Osteoblast (primary cell): ENCODE results near the gene EME1. TPM values are rescaled to one million over a fixed set of nuclear protein-coding genes. Genes with fewer than 3 reads are reported as not detected.
"Not testable (repeated sequence)": the region's sequence is repeated elsewhere in the genome, so short reads cannot be mapped to it uniquely, and the experiment has no call there.

Experiments
- DNase-seq: peaks from one replicate; pipeline ENCODE4 v3.0.0; 2011; ENCODE audit warnings: low spot score, mixed read lengths; ENCODE audit not compliant: insufficient read length; ENCODE audit errors: missing footprints
- H2AFZ ChIP-seq: 2 replicates; pipeline ENCODE4 v1.6.0; 2011; ENCODE audit warnings: mild to moderate bottlenecking, low read length
- H3K27ac ChIP-seq: 2 replicates; pipeline ENCODE4 v1.5.1; 2011; ENCODE audit warnings: mild to moderate bottlenecking, low read depth, low read length, moderate library complexity
- H3K27me3 ChIP-seq: 2 replicates; pipeline ENCODE4 v1.6.0; 2012; ENCODE audit warnings: mild to moderate bottlenecking, control low read depth, inconsistent platforms, low read length, moderate library complexity; ENCODE audit not compliant: insufficient read depth
- H3K36me3 ChIP-seq: 2 replicates; pipeline ENCODE4 v1.5.1; 2011; ENCODE audit warnings: mild to moderate bottlenecking, low read length, control low read depth, moderate library complexity; ENCODE audit not compliant: insufficient read depth
- H3K4me1 ChIP-seq: 2 replicates; pipeline ENCODE4 v1.5.1; 2011; ENCODE audit warnings: mild to moderate bottlenecking, low read length, control low read depth, moderate library complexity; ENCODE audit not compliant: insufficient read depth
- H3K4me2 ChIP-seq: 2 replicates; pipeline ENCODE4 v1.6.0; 2011; ENCODE audit warnings: mild to moderate bottlenecking, low read length; ENCODE audit not compliant: insufficient read depth
- H3K4me3 ChIP-seq: fragments of 200-600 bp; sonication (generic); 3 replicates; pipeline ENCODE4 v1.5.1; 2012; ENCODE audit warnings: mild to moderate bottlenecking, low read length, inconsistent platforms; ENCODE audit not compliant: insufficient read depth
- H3K79me2 ChIP-seq: 2 replicates; pipeline ENCODE4 v1.6.0; 2012; ENCODE audit warnings: mild to moderate bottlenecking, low read length, control low read depth, inconsistent platforms; ENCODE audit not compliant: insufficient read depth
- H3K9me3 ChIP-seq: 2 replicates; pipeline ENCODE4 v1.5.1; 2011; ENCODE audit warnings: low read depth, low read length, control low read depth
- H4K20me1 ChIP-seq: 2 replicates; pipeline ENCODE4 v1.6.0; 2012; ENCODE audit warnings: mild to moderate bottlenecking, low read length, control low read depth; ENCODE audit not compliant: insufficient read depth
- CTCF ChIP-seq: IDR thresholded peaks from 2 replicates; pipeline ENCODE4 v1.5.1; 2011; ENCODE audit warnings: mild to moderate bottlenecking, low read depth, low read length, moderate library complexity; ENCODE audit errors: extremely low read depth
- total RNA-seq: library from RNA; depleted of rRNA; stranded (reverse); fragments of >200 nt; gene quantifications from 2 replicates; pipeline ENCODE4 v1.2.3, GENCODE V29; 2012

EME1 gene
- total RNA-seq, 1 donor = 0.72 TPM

GRCh38 chr17:50406578-50406977, 33.5 kb downstream of the EME1 start:
- Histone ChIP-seq H3K4me2 (no peak overlapping the region), H3K27ac (no peak overlapping the region), H3K4me1 (no peaks in the 10 kb centered on the region), H2AFZ (no peak overlapping the region), H3K79me2 (no peaks in the 10 kb centered on the region), H3K9me3 (no peaks in the 10 kb centered on the region), H3K4me3 (no peak overlapping the region), H3K36me3 (no peaks in the 10 kb centered on the region), H3K27me3 (peaks cover 18% of the 10 kb centered on the region), H4K20me1 (no peaks in the 10 kb centered on the region)
- TF ChIP-seq CTCF = no peak
- DNase-seq = no peak

GRCh38 chr17:50407921-50408320, 34.9 kb downstream of the EME1 start:
- TF ChIP-seq CTCF = no peak
- peaks cover 18% of the 10 kb centered on the region for H3K27me3 ChIP-seq
- H4K20me1 ChIP-seq = no peaks in the 10 kb centered on the region
- H3K9me3 ChIP-seq = no peaks in the 10 kb centered on the region
- no peaks in the 10 kb centered on the region for H3K36me3 ChIP-seq
- H3K4me2 ChIP-seq = no peak overlapping the region
- H2AFZ ChIP-seq = no peak overlapping the region
- DNase-seq = no peak
- no peak overlapping the region for H3K4me3 ChIP-seq
- H3K4me1 ChIP-seq = no peaks in the 10 kb centered on the region
- no peaks in the 10 kb centered on the region for H3K79me2 ChIP-seq
- no peak overlapping the region for H3K27ac ChIP-seq

- Histone ChIP-seq H2AFZ (no peak overlapping the region), H3K27me3 (peaks cover 3% of the 10 kb centered on the region), H4K20me1 (no peaks in the 10 kb centered on the region), H3K9me3 (no peaks in the 10 kb centered on the region), H3K27ac (no peak overlapping the region), H3K4me2 (no peak overlapping the region), H3K36me3 (no peaks in the 10 kb centered on the region), H3K79me2 (no peaks in the 10 kb centered on the region), H3K4me1 (no peaks in the 10 kb centered on the region), H3K4me3 (no peak overlapping the region)
- TF ChIP-seq CTCF = no peak
- DNase-seq = no peak
Observed at GRCh38 chr17:50412188-50412732, 39.2 kb downstream of the EME1 start.

GRCh38 chr17:50414808-50415207, 41.8 kb downstream of the EME1 start:
- H3K27me3 ChIP-seq = peaks cover under 1% of the 10 kb centered on the region
- TF ChIP-seq CTCF = no peak
- no peaks in the 10 kb centered on the region for H4K20me1 ChIP-seq
- no peak overlapping the region for H2AFZ ChIP-seq
- H3K4me1 ChIP-seq = no peaks in the 10 kb centered on the region
- no peak overlapping the region for H3K4me2 ChIP-seq
- H3K36me3 ChIP-seq = no peaks in the 10 kb centered on the region
- H3K9me3 ChIP-seq = no peaks in the 10 kb centered on the region
- H3K79me2 ChIP-seq = no peaks in the 10 kb centered on the region
- DNase-seq = no peak
- no peak overlapping the region for H3K4me3 ChIP-seq
- H3K27ac ChIP-seq = no peak overlapping the region

- not testable (repeated sequence) for H3K36me3 ChIP-seq, H4K20me1 ChIP-seq, DNase-seq, H3K9me3 ChIP-seq, H3K4me3 ChIP-seq, H3K4me2 ChIP-seq, H3K27me3 ChIP-seq, H3K27ac ChIP-seq, H3K79me2 ChIP-seq, H2AFZ ChIP-seq
- H3K4me1 ChIP-seq = peaks cover 28% of the 10 kb centered on the region
Observed at GRCh38 chr17:50419577-50419976, 46.5 kb downstream of the EME1 start.
